HG03575 (cell line): ENCODE data around the gene PPHLN1.

ENCODE experiments used
- ATAC-seq: cut with Tn5 transposase; IDR thresholded peaks from one replicate; pipeline ENCODE4 v1.9.1; 2021; ENCODE audit not compliant: unreplicated experiment, insufficient number of reproducible peaks, low FRiP score; ENCODE audit errors: extremely low read depth

Gene PPHLN1, protein sequence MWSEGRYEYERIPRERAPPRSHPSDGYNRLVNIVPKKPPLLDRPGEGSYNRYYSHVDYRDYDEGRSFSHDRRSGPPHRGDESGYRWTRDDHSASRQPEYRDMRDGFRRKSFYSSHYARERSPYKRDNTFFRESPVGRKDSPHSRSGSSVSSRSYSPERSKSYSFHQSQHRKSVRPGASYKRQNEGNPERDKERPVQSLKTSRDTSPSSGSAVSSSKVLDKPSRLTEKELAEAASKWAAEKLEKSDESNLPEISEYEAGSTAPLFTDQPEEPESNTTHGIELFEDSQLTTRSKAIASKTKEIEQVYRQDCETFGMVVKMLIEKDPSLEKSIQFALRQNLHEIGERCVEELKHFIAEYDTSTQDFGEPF

DNA sequence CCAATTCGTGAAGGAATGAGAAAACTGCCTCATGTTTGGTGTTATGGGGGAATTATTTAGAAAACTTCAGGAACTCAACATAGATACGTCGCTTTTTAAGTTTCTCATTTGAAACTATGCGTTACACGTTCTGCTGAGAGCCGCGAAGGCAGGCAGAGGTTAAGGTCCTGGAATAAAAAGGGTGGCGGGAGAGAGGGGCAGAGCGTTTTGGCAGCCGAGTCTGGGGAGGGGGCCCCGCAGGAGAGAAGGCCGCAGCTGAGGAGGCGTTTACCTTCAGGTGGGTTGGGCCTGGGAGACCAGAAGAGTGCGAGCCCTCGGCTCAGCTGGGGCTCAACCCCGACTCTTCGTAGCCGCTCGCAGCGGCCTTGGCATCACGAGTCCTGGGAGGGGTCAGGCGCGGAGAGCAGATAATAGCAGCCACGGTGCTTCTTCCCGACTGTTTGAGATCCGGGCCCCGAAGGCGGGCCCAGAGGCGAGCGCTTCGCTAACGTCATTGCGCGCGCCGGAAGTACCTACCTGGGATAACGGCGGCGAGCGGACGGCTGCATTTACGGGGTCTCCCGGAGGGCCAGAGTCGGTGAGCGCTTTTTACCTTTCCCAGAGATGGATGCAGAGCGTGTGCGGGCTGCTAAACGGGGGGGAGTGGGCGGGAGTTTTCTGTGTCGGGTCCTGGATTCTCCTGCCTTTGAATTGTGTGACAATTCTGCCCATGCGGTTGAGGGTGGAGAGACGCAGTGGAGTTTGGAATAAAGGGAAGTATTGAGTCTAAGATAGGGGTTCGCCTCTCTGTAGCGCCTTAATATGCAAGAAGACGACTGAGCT is at the start of gene PPHLN1, which contains the start of gene ZCRB1:
Gene PPHLN1, plus strand, starts transcription at position 515 of the 822 bp plus-strand sequence. CDS start 9,736 bp downstream, outside the sequence.
Gene ZCRB1, minus strand, starts transcription at position 442 of the 822 bp plus-strand sequence. CDS start 1,992 bp downstream, outside the sequence.
- ATAC-seq: peak; percentile 56

DNA sequence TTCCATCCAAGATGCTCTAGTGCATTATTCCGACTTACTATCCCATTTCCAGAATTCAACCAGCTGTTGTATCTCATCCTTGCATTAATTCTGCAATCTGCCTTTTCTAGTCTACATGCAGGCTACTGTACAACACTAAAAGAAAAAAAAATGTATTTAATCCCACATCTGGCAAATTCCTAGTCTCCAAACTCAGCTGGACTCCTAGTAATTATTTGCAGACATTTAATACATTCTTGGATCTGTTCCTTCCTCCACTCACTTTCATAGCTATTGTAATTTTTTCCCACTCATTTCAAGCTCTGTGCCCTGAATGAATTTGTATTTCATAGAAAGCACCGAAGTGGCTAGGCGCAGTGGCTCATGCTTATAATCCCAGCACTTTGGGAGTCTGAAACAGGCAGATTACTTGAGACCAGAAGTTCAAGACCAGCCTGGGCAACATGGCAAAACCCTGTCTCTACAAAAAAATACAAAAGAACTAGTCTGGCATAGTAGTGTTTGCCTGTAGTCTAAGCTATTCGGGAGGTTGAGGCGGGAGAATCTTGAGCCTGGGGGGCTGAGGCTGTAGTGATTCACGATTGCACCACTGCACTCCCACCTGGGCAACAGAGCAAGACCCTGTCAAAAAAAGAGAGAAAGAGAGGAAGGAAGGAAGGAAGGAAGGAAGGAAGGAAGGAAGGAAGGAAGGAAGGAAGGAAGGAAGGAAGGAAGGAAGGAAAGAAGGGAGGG is 48.4 kb upstream of the PPHLN1 start:
- ATAC-seq: no peak

DNA sequence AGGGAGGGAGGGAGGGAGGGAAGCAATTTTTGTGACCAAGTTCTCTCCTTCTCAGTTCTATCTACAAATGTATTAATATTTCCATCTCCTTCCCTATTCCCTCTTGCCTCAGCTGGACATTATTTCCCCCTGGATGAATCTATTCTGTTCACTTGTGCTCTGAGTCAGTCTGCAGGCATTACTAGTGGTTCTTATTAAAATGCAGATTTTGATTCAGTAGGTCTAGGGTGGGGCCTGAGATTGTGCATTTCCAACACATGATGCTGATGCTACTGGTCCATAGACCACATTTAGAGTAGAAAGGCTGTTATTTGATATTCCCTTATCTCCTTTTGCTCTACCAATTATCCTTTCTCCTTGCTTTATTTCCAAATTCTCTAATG is 47.8 kb upstream of the PPHLN1 start:
- ATAC-seq: no peak

DNA sequence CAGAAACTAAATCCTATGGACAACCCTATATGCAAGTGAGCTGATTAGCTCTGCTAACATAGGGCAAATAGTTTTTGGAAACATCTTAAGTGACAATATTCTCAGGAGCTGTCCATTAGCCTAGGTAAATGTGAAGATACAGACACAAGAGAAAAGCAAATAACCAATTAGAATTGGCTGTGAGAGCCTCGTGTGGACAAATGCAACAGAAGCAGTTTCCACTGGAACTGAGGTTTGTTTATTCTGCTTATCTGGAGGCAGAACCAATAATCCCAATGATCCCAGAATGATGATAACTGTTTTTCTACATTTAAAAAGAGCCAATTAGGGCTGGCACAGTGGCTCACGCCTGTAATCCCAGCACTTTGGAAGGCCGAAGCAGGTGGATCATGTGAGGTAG is 44.7 kb upstream of the PPHLN1 start:
- ATAC-seq: no peak

DNA sequence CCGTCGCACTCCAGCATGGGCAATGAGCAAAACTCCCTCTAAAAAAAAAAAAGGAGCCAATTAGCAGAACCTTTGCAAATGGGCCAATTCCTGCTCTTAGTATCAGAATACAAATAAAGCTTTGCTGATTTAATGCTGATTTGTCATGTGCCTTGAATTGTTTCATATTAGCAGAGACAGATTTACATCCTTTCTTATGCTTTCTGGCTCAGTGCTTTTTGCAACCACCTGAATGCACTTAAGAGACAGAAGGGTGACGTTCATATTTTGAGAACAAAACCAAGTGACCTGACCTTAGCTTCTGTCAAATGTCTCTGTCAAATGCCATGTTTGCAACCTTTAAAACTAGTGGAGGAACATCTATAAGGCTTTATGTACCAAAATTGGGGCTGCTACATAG is 44.1 kb upstream of the PPHLN1 start:
- no peak for ATAC-seq

DNA sequence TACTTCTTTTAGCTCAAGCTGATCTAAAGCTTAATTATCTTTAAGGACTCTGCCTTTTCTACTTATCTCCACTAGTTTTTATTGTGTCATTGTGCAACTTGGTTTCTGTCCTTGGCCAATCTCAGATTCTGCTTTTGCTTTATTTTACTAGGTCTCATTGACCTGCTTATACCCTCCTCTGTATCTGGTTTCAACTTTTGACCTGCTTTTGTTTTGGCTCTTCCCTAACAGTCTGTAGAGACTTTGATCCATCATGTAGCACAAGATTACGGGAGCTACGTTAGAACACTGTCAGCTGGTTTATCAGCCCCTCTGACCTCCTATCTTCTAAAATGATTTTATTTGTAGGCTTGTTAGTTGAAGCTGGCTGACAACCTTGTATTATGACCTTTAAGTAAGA is 43.7 kb upstream of the PPHLN1 start:
- ATAC-seq: no peak

DNA sequence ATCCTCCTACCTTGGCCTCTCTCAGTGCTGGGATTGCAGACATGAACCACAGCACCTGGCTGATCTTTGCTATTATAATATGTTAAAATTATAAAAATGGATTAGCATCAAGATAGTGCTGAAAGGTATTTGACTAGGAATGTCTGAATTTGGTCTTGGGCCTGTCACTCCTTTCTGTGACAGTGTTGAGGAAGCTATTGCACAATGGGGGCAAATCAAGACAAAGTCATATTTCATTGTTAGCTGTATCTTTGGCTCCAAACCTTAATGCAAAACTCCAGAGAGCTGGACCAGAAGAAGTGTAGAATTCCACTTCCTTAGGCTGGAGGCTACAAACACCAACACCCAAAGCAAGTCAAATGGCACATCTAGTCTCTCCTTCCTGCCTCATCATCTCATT is 42.2 kb upstream of the PPHLN1 start:
- ATAC-seq: no peak

DNA sequence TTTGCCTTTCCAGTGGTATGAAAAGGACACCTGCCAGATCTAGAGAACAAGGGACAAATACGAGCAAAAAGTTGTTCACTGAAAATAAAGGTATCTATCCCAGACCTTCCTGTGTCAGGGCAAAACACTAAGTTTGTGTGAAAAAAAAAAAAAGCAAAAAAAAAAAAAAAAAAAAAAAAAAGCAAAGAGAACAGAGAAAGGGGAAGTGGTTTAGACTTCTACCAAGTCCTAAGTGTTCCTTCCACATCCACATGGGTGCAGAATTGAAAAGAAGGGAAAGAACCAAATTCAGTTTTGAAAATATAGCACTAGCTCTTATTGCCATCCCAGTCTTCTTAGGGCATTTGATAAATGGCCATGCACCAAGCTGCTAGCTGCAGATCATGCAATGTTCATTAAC is 41.8 kb upstream of the PPHLN1 start:
- no peak for ATAC-seq

DNA sequence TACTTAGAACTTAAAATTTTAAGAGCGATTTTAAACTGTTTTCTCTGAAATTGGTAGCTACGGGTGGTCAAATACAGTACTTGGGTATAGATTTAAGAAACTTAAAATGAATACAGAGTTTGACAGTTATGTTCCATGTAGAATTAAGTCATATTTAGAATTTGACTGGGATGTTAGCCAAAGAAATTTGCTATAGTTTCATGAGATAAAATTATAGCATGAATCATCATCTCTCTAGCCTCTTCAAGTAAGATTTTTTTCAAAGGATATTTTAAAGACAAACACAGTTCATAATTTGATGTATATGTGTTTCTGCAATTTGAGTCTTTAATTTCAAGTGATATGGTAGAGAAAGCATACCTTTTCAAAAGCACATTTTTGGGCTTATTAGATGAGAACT is 41.1 kb upstream of the PPHLN1 start:
- no peak for ATAC-seq

DNA sequence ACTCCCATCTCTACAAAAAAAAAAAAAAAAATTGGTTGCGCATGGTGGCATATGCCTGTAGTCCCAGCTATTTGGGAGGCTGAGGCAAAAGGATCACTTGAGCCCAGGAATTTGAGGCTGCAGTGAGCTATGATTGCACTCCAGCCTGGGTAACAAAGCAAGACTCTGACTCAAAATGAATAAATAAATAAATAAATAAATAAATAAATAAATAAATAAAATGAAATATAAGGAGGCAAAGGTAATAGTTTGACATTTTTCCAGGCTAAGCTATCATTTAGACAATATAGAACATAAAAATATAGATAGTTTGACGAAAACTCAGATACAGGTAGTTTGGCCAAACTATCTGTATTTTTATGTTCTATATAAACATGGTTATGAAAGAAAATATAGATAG is 40.5 kb upstream of the PPHLN1 start:
- no peak for ATAC-seq

DNA sequence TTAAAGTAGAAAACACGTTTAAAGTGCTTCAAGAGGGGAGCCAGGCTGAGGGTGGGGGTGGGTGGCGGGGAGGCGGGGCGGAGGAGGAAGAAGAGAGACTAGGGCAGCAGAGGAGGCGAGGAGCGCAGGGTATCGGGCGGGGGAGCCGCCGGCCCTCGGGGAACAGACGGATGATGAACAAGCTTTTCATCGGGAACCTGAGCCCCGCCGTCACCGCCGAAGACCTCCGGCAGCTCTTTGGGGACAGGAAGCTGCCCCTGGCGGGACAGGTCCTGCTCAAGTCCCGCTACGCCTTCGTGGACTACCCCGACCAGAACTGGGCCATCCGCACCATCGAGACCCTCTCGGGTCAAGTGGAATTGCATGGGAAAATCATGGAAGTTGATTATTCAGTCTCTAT is 39.2 kb upstream of the PPHLN1 start:
- no peak for ATAC-seq

DNA sequence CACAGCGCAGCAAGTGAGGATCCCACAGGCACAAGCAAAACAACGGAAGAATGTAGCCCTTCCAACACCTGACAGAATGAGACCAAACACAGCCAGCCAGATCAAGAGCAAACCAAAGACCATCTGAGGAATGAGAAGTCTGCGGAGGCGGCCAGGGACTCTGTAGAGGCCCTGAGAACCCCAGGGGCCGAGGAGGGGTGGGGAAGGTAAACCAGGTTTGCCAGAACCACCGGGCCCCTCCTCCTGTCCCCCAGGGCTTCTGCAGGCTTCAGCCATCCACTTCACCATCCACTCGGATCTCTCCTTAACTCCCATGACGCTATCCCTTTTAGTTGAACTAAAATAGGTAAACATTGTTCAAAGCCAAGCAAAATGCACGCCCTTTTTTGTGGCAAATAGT is 37.4 kb upstream of the PPHLN1 start:
- no peak for ATAC-seq

DNA sequence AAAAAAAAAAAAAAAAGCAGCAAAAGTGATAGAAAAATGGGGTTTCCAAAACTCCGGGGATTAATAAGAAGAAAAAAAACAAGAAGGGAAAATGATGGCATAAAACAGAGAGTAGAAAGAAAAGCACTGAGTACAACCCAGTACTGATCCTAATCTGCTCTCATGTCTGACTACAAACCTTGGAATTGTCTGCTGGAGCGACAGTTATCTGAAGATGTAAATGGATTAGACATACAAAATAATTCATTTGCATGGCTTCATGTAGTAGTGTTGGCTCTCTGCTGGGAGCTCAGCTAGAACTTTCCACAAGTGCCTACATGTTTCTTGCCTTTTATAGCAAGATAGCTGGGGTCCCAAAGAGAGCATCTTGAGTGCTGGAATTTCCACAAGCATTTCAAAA is 34.3 kb upstream of the PPHLN1 start:
- ATAC-seq: no peak

DNA sequence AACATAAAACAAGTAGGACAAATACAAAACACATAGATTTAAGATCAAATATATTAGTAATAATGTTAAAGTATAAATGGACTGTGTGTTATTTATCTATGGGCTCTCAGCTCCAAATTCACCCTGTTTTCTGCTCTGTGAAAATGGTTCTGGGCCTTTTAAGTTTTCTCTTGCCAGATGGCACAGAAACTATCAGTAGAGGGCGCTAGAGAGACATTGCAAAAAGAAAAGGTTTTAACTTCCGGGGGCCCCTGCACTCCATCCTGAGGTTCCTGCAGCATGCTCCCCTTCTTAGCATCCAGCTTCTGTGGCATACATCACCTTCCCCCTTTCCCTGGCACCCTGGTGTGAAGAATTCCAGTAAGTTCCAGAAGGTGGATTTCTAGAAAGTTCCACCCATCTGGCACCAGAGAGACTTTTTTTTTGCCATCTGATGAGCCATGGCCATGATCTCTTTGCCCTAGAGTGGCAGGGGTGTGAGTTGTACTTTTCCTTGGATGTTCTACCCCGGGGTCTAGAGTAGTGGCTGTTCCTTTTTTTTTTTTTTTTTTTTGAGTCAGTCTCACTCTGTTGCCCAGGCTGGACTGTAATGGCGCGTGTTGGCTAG is 29.4 kb upstream of the PPHLN1 start:
- ATAC-seq: no peak

DNA sequence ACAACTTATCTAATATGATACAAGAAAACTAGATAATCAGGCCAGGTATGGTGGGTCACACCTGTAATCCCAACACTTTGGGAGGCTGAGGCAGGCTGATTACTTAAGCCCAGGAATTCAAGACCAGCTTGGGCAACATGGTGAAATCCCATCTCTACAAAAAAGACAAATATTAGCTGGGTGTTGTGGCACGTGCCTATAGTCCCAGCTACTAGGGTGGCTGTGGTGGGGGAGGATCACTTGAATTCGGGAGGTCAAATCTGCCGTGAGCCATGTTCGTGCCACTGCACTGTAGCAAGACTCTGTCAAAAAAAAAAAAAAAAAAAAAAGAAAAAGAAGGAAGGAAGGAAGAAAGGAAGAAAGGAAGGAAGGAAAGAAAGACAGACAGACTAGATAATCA is 27.1 kb upstream of the PPHLN1 start:
- ATAC-seq: no peak

DNA sequence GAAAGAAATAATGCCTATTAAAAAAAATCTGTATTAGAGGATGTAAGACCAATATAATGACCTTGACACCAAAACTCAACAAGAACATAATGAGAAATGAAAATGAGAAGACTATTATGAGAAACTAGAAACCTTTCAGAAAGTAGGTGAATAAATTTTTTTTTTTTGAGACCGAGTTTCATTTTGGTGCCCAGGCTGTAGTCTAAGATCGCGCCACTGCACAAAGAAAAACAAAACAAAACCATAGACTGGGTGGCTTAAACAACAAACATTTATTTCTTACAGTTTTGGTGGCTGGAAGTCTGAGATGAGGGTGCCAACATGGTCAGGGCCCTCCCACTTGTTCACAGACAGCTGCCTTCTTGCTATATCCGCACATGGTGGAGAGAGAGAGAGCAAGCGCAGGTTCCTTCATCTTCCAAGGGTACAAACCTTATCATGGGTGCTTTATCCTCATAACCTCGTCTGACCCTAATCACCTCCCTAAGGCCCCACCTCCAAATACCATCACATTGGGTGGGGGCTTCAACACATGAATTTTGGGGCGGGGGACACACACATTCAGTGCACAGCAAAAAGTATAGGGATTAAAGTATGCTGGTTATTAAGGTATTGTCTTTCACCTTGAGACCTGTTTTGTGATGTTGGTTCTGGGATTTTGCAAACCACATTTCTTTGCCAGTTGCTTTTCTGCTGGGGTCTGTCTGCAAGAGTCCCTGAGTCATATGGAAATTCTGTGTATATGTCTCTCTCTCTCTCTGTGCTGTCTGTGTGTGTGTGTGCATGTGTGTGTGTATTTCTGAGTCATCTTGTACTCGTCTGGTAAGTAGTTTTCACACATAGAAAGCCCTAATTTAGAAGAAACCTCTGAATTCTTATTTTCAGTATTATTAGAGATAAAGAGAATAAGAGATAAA is 26.3 kb upstream of the PPHLN1 start:
- ATAC-seq: peak; percentile 78

DNA sequence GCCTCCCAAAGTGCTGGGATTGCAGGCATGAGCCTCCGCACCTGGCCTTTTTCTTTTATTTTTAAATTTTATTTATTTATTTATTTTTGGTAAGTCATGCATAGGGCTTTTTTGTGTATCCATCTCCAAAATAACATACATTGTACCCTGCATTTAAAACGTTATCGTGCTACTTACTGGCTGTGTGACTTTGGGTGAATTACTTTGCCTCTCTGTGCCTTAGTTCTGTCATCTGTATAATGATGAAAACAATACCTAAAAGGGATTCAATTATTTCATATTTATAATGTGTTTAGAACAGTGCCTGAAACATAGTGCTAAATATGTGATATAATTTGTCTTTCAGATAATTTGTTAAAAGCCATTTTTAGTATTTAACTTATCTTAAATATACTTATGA is 19.7 kb upstream of the PPHLN1 start:
- no peak for ATAC-seq

DNA sequence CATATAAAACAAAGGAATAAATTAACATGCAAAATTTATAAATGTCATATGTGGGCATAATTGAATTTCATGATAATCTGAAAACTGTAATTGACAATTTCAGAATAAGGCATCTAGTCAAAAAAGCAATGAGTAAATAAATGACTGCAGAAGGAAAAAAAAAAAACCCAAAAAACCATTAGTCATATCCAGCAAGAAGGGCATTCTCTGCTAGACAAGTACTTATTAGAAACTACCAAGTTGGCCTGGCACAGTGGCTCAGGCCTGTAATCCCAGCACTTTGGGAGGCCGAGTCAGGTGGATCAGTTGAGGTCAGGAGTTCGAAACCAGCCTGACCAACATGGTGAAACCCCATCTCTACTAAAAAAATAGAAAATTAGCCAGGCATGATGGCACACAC is 17.6 kb upstream of the PPHLN1 start:
- ATAC-seq: no peak
